Measurements from ENCODE around the gene MAPK7.

GRCh38 chr17:19372439-19372838, 5.9 kb upstream of the MAPK7 start:
- TF ChIP-seq CTCF (IDR thresholded peaks at IDR 0.05 in 4 of 5, conservative IDR thresholded peaks at IDR 0.05 in 1 of 5) (no peak), POLR2A (IDR thresholded peaks at IDR 0.05) (no peak)

All from gastrocnemius medialis (tissue), 4 donors.